GM19025 (cell line): ENCODE results near the gene CUEDC2.

Experiments
- ATAC-seq: cut with Tn5 transposase; IDR thresholded peaks from one replicate; pipeline ENCODE4 v1.9.1; 2021; ENCODE audit warnings: mild to moderate bottlenecking, low read depth, moderate library complexity; ENCODE audit not compliant: unreplicated experiment

The CUEDC2 gene, protein sequence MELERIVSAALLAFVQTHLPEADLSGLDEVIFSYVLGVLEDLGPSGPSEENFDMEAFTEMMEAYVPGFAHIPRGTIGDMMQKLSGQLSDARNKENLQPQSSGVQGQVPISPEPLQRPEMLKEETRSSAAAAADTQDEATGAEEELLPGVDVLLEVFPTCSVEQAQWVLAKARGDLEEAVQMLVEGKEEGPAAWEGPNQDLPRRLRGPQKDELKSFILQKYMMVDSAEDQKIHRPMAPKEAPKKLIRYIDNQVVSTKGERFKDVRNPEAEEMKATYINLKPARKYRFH

DNA sequence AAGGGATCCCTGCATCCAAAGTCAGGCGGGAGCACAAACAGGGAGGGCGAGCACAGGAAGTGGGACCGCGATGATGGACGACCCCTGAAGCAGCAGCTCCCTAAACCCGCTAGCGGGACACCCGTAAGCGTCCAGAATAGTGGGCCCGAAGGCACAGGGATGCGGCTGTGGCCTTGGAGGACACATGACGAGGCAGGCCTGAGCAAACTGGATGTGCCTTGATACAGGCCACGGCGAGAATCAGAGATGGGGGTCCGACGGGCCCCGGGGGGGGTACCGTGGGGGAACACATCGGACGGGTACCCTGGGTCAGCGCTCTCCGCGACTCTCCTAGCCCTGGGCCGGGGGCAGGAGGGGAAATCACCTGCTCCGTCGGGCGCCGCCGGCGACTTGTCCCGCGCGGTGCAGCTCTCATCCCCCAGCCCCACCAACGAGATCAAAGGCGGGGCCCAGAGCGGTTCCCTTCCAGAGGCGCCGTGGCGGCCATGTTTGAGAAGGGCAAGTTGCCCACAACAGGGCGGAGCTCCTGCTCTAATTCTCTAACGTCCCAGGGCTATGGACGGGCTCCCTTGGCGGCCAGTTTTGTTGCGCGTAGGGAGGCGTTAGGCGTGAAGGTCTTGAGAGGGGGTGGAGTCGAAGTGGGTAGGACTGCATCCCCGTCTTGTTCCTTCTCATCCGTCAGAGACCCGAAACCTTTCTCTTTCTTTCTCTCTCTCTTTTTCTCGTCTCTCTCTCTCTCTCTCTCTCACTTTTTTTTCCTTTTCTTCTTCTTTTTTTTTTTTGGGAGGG lies at the start of gene CUEDC2:
Gene CUEDC2 (minus strand): TSS at position 413 of the 789 bp plus-strand sequence. CDS start 7,386 bp downstream, outside the sequence.
- peak; percentile 85 for ATAC-seq

DNA sequence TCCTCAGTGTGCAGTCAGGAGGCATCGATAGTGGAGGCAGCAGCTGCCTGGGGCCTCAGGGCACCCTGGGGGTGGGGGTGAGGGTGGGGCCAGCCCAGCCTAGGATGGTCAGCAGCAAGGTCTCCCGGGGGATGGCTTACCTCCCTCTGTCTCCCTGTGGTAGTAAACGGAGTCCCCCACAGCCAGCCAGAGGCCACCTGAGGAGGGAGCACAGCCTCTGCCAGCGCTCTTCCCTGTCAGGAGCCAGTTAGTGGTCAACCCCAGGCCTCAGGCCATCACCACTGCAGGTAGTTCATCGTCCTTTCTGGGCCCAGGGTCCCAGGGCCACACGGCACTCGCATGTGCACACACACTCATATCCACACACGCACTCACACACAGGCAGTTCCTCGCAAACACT lies 48.0 kb upstream of the CUEDC2 start:
- no peak for ATAC-seq

DNA sequence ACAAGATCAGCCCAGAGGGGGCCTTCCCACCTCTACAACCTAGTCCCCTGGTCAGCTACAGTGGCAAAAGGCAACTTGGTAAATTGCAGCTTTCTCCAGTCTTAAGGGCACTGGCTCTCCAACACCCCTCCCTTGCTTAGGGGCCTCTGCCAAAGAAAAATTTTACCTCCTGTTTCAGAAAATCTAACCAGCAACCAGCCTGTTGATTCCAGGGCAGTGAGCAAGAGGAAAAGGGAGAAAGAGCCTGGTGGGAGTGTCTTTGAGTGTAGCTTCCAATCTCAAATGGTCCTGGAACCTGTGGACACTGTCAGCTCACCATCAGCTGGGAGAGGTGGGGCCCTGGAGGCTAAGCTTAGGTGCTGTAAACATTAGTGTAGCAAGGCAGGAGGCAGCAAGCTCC lies 47.3 kb upstream of the CUEDC2 start:
- no peak for ATAC-seq

- no peak for ATAC-seq
Observed at GRCh38 chr10:102476466-102477141, 44.2 kb upstream of the CUEDC2 start.

GRCh38 chr10:102475451-102476040 lies 43.2 kb upstream of the CUEDC2 start:
- no peak for ATAC-seq

DNA sequence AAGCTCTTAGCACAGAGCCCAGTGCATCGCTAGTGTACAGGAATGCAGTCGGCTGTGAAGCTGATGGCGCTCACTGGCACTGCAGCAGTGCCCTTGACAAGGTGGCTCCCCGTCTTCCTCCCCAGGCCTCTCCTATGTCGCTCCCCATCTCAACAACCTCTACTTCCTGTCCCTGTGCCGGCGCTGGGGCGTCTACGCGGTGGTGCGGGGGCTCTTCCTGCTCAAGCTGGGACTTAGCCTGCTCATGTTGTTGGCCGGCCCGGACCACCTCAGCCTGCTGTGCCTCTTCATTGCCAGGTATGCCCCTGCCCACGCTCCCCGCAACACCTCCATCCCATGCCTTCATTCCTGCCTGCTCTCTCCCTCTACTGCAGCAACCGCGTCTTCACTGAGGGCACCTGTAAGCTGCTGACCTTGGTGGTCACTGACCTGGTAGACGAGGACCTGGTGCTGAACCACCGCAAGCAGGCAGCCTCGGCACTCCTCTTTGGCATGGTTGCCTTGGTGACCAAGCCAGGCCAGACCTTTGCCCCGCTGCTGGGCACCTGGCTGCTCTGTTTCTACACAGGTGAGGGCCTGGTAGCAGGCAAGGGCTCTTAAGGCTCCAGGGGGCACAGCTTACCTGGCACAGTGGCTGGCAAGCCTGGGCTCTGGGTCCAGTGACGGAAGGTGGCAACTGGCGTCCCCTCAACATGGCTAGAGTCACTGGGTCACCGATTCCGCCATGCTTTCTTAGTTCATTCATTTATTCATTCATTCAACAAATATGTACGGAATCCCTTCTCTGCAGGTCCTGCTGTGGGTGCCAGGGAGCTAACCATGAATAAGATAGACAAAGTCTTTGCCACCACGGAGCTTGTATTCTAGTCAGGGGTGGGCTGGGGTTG lies 41.3 kb upstream of the CUEDC2 start:
- ATAC-seq, result no peak

- ATAC-seq, result no peak
Observed at GRCh38 chr10:102470579-102471546, 38.5 kb upstream of the CUEDC2 start.

GRCh38 chr10:102468683-102469082 lies 36.3 kb upstream of the CUEDC2 start:
- ATAC-seq, result no peak

DNA sequence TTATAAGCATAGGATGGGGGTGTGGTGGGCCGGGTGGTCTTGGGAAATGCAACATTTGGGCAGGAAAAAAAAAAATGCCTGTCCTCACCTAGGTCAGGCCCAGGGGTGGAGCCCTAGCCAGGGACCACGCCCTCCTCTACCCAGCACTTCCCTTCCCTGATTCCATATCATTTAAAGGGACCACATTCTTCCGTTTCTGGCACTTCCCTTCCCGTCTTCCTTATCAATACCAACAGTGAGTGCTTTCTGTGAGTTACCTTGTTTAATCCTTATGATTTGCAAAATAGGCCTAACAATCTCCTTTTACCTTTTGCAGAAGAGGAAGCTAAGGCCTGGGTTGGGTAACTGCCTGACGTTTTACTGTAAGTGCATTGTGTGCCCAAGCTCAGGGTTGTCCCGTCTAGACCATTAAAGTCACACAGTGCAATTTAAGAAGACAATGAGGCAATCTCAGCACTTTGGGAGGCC lies 35.6 kb upstream of the CUEDC2 start:
- no peak for ATAC-seq

DNA sequence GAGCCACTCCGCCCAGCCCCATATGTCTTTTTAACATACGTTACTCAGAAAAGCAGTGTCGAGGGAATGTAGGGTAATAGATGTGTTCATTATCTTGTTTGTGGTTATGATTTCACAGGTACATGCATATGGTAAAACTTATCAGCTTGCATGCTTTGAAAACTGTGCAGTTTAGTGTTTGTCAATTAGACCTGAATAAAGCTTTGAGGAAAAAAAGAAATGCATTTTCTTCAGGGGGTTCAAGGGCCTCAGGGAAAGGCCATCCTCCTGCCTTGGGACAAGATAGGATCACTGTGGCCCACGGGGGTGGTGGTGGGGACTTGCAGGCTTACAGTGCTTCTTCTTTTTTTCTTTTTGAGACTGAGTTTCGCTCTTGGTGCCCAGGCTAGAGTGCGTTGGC lies 34.9 kb upstream of the CUEDC2 start:
- ATAC-seq, result no peak

GRCh38 chr10:102465466-102465865 lies 33.1 kb upstream of the CUEDC2 start:
- no peak for ATAC-seq

- ATAC-seq, result no peak
Observed at GRCh38 chr10:102463983-102464382, 31.6 kb upstream of the CUEDC2 start.

DNA sequence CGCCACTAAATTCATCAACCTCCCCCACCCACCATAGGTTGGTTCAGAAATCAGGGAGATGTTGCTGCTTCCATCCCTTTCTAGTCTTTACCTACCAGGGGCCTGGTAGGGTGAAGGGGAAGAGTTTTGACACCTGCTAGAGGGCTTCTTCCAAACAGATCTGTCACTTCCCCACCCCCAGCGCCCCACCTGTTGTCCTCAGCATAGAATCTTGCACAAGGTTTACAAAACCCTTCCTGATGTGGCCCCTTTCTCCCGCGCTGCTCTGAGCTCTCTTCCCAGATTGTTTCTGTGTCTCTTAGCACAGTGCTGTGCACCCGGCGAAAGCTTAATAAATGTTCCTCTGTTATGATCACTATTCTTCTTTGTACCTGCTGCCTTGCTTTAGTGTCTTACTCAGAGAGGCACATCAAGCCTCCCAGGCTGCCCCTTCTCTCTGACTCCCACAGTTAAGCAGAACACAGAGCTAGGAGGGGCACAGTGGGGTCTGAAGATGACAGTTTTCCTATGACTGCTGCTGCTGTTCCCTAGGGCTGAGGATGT lies 30.2 kb upstream of the CUEDC2 start:
- no peak for ATAC-seq

DNA sequence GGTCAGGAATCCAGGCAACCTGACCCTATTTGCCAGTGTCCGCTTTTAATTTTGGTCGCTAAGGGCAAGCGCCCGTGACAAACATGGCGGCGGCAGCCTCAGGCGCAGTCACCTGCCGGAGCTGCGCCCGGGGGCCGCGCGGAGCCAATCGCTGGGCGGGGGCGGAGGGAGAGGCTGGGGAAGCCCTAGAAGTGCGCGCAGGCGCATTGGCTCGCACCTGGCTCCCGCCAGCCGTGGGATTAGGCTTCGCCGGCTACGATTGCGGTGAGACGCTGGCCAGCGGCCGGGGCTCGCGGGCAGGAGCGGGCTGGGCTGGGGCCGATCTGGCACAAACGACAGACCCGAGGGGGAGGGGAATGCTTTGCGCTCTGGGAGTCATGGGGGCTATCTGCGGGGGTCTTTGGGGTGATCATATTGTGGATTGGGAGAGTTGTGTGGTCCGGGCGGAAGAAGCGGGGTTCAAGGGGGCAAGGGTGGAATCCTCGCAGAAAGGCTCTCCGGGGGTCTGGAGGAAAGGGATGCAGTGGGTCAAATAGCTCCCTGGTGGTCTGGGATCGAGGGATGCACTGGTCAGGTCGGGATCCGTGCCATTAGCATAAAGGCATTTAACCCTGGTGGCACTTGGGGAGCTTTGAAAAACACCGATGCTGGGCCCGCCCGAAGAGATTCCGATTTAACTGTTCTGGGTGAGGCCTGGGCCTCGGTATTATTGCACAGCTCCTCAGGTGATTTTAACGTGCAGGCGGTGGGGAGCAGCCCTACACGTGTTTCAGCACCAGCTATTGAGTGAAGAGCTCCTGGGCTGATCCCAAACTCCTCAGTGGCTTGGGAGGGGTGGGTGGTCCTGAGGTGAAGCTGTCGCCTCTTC lies 29.0 kb upstream of the CUEDC2 start:
- peak; percentile 88 for ATAC-seq

GRCh38 chr10:102460836-102461186 lies 28.4 kb upstream of the CUEDC2 start:
- ATAC-seq, result peak; percentile 37

GRCh38 chr10:102458656-102459055 lies 26.3 kb upstream of the CUEDC2 start:
- no peak for ATAC-seq

GRCh38 chr10:102457591-102458150 lies 25.3 kb upstream of the CUEDC2 start:
- ATAC-seq, result no peak
